Hepatocyte (in vitro differentiated cells): Measurements from ENCODE around the gene ANKS1B. TPM values are rescaled to one million over a fixed set of nuclear protein-coding genes. Genes with fewer than 3 reads are reported as not detected.

ENCODE experiments used
- DNase-seq: peaks from one replicate; pipeline ENCODE4 v3.0.0-alpha.2; 2016; ENCODE audit warnings: low spot score
- H2AFZ ChIP-seq: fragments of 200-600 bp; sonication (generic); 2 replicates; pipeline ENCODE4 v1.6.0; 2016; ENCODE audit warnings: antibody characterized with exemption, mild to moderate bottlenecking
- H3K27ac ChIP-seq: fragments of 200-600 bp; sonication (generic); 2 replicates; pipeline ENCODE4 v1.5.1; 2016; ENCODE audit warnings: mild to moderate bottlenecking
- H3K27me3 ChIP-seq: fragments of 200-600 bp; sonication (generic); 2 replicates; pipeline ENCODE4 v1.6.1; 2016
- H3K36me3 ChIP-seq: fragments of 200-600 bp; sonication (generic); replicated peaks from 2 replicates; pipeline ENCODE4 v1.5.1; 2016; ENCODE audit warnings: low read depth; ENCODE audit not compliant: insufficient read depth
- H3K4me1 ChIP-seq: fragments of 200-600 bp; sonication (generic); 2 replicates; pipeline ENCODE4 v1.5.1; 2016; ENCODE audit warnings: mild to moderate bottlenecking, moderate library complexity; ENCODE audit not compliant: insufficient read depth
- H3K4me2 ChIP-seq: fragments of 200-600 bp; sonication (generic); 2 replicates; pipeline ENCODE4 v1.6.0; 2016
- H3K4me3 ChIP-seq: fragments of 200-600 bp; sonication (generic); 2 replicates; pipeline ENCODE4 v1.5.1; 2016; ENCODE audit warnings: mild to moderate bottlenecking
- H3K79me2 ChIP-seq: fragments of 200-600 bp; sonication (generic); 2 replicates; pipeline ENCODE4 v1.6.0; 2017; ENCODE audit warnings: mild to moderate bottlenecking
- H3K9me2 ChIP-seq: fragments of 200-600 bp; sonication (generic); replicated peaks from 2 replicates; pipeline ENCODE4 v1.6.0; 2017; ENCODE audit warnings: mild to moderate bottlenecking; ENCODE audit not compliant: insufficient read depth
- H3K9me3 ChIP-seq: fragments of 200-600 bp; sonication (generic); 2 replicates; pipeline ENCODE4 v1.5.1; 2016; ENCODE audit warnings: low read depth, mild to moderate bottlenecking
- H4K20me1 ChIP-seq: fragments of 200-600 bp; sonication (generic); 2 replicates; pipeline ENCODE4 v1.6.0; 2016; ENCODE audit warnings: mild to moderate bottlenecking; ENCODE audit not compliant: insufficient read depth, poor library complexity, severe bottlenecking
- CTCF ChIP-seq: fragments of 200-600 bp; sonication (generic); IDR thresholded peaks from 2 replicates; pipeline ENCODE4 v1.5.1; 2016; ENCODE audit warnings: antibody characterized with exemption, mild to moderate bottlenecking; ENCODE audit not compliant: poor library complexity
- EZH2 ChIP-seq: fragments of 200-600 bp; sonication (generic); IDR thresholded peaks from 2 replicates; pipeline ENCODE4 v1.6.1; 2016; ENCODE audit warnings: antibody characterized with exemption, mild to moderate bottlenecking, borderline replicate concordance
- EZH2phosphoT487 ChIP-seq: fragments of 200-600 bp; sonication (generic); IDR thresholded peaks from one replicate; pipeline ENCODE4 v1.6.1; 2018; ENCODE audit warnings: antibody characterized with exemption, mild to moderate bottlenecking, low read depth, moderate library complexity; ENCODE audit not compliant: unreplicated experiment, severe bottlenecking
- WGBS: methylation state at CpG from one replicate; pipeline ENCODE4 v1.1.6; 2016; ENCODE audit warnings: low lambda C conversion rate; ENCODE audit errors: missing lambda C conversion rate; 5-methylcytosine and 5-hydroxymethylcytosine counted together
- polyA plus RNA-seq: library from polyadenylated mRNA; unstranded; fragments of >200 nt; fragmentation: Nextera tagmentation; extraction: Ambion mirVana; gene quantifications from 2 replicates; pipeline ENCODE4 v1.2.1, GENCODE V29; 2016
- total RNA-seq: library from RNA; depleted of rRNA; stranded (reverse); fragments of >200 nt; gene quantifications from 2 replicates; pipeline ENCODE4 v1.2.3, GENCODE V29; 2014

Gene ANKS1B
- total and polyA plus RNA-seq, 2 experiments from 2014 or later = 1.6 to 2.2 TPM

GRCh38 chr12:99948370-99948769, 36.4 kb downstream of the ANKS1B start:
- TF ChIP-seq EZH2 (no peak), CTCF (no peak), EZH2phosphoT487 (no peak)
- no peak overlapping the region for H3K4me3 ChIP-seq
- no peak overlapping the region for H3K27ac ChIP-seq
- no peaks in the 10 kb centered on the region for H3K9me3 ChIP-seq
- no peaks in the 10 kb centered on the region for H3K79me2 ChIP-seq
- H3K36me3 ChIP-seq = no peaks in the 10 kb centered on the region
- no peak overlapping the region for H3K4me2 ChIP-seq
- no peaks in the 10 kb centered on the region for H3K27me3 ChIP-seq
- 88% methylated on average over 3 of the region's 3 CpGs for WGBS
- no peak for DNase-seq
- no peaks in the 10 kb centered on the region for H3K4me1 ChIP-seq
- no peak overlapping the region for H2AFZ ChIP-seq
- no peaks in the 10 kb centered on the region for H4K20me1 ChIP-seq
- no peaks in the 10 kb centered on the region for H3K9me2 ChIP-seq

- Histone ChIP-seq H3K4me2 (no peak overlapping the region), H3K4me3 (no peak overlapping the region), H4K20me1 (no peaks in the 10 kb centered on the region), H2AFZ (no peak overlapping the region), H3K79me2 (no peaks in the 10 kb centered on the region), H3K9me3 (no peaks in the 10 kb centered on the region), H3K36me3 (no peaks in the 10 kb centered on the region), H3K27me3 (no peaks in the 10 kb centered on the region), H3K9me2 (no peaks in the 10 kb centered on the region), H3K4me1 (no peaks in the 10 kb centered on the region), H3K27ac (no peak overlapping the region)
- DNase-seq = no peak
- TF ChIP-seq EZH2 = no peak
- TF ChIP-seq EZH2phosphoT487 = no peak
- no peak for TF ChIP-seq CTCF
- 95% methylated on average over 1 of the region's 1 CpG for WGBS
These were observed 38.6 kb downstream of the ANKS1B start for GRCh38 chr12:99946131-99946530.

GRCh38 chr12:99935608-99936007, 49.1 kb downstream of the ANKS1B start:
- Histone ChIP-seq H3K27ac (no peak overlapping the region), H3K36me3 (no peaks in the 10 kb centered on the region), H3K4me3 (no peak overlapping the region), H3K27me3 (no peaks in the 10 kb centered on the region), H3K9me2 (no peaks in the 10 kb centered on the region), H3K4me2 (no peak overlapping the region), H3K4me1 (no peaks in the 10 kb centered on the region), H3K9me3 (no peaks in the 10 kb centered on the region), H3K79me2 (no peaks in the 10 kb centered on the region), H4K20me1 (no peaks in the 10 kb centered on the region), H2AFZ (no peak overlapping the region)
- WGBS = 82% methylated on average over 3 of the region's 3 CpGs
- no peak for DNase-seq
- TF ChIP-seq EZH2 (no peak), CTCF (no peak), EZH2phosphoT487 (no peak)
